ENCODE measurements around the gene RGS7. TPM values are rescaled to one million over a fixed set of nuclear protein-coding genes. Genes with fewer than 3 reads are reported as not detected.

The RGS7 gene
- total and polyA plus RNA-seq, 2 of the 4 experiments (the other 2 are of a cell fraction): 0.58 to 0.72 TPM

DNA sequence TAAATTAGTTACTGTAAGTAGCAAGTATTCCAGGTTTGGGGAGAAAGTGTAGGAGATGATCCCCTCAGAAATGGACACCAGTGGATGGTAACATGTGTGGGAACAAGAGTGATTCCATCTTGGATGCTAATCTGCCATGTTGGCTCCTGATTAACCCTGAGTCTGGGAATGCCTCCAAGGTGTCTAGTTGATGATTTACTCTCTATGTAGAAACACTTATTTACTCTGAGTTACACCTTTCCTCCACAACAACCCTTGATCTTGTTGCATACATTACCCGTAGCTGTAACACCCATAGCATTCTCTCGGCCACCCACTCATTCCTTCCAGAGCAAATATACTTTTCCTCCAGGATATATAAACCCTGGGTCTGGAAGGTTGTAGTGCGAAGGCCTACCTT is 429.2 kb downstream of the RGS7 start:
- no peak overlapping the region for H3K4me3 ChIP-seq (ENCODE audit: insufficient read depth, low read depth, low read length)
- H2AFZ ChIP-seq (replicated peaks; ENCODE audit: low read length, poor library complexity): no peak overlapping the region
- no peak overlapping the region for H3K27ac ChIP-seq (ENCODE audit: insufficient read depth, low read length)
- H3K27me3 ChIP-seq (ENCODE audit: control insufficient read depth, insufficient read depth, low read length): no peaks in the 10 kb centered on the region
- no peak overlapping the region for H3K14ac ChIP-seq (replicated peaks; ENCODE audit: low read depth, low read length)
- H4K8ac ChIP-seq (ENCODE audit: low read depth in 2 of 2, low read length in 2 of 2): no peak overlapping the region
- H3K9me3 ChIP-seq (ENCODE audit: control insufficient read depth, insufficient read depth, low read length): no peaks in the 10 kb centered on the region
- H4K91ac ChIP-seq (ENCODE audit: insufficient read depth, low read depth, low read length): no peak overlapping the region
- H3K18ac ChIP-seq (ENCODE audit: low read depth, low read length): no peak overlapping the region
- no peak overlapping the region for H3K23ac ChIP-seq (ENCODE audit: low read depth, low read length)
- H2BK20ac ChIP-seq (ENCODE audit: low read depth, low read length): no peak overlapping the region
- no peak for DNase-seq
- POLR2A ChIA-PET (ENCODE audit: unreplicated experiment): no interaction called here
- H2BK5ac ChIP-seq (ENCODE audit: low read depth, low read length, poor library complexity, severe bottlenecking): no peak overlapping the region
- intact Hi-C loops (cut with micrococcal nuclease): no loop called here
- H3K4ac ChIP-seq (ENCODE audit: low read depth, low read length): no peak overlapping the region
- H4K5ac ChIP-seq (ENCODE audit: low read depth, low read length): no peak overlapping the region
- no peak overlapping the region for H3K4me2 ChIP-seq (ENCODE audit: low read depth, low read length)
- WGBS, 2 experiments (ENCODE audit: extremely low coverage in 2 of 2, insufficient read length in 1 of 2): no CpG with 5 or more reads among the region's 3 CpGs
- no peaks in the 10 kb centered on the region for H4K20me1 ChIP-seq (ENCODE audit: insufficient read depth, low read length)
- no peak overlapping the region for H2AK9ac ChIP-seq (replicated peaks; ENCODE audit: low read depth, low read length, poor library complexity)
- no peak for ATAC-seq (ENCODE audit: low read depth)
- dilution Hi-C loops (cut with HindIII; ENCODE audit: low sequenced_read_pairs, unreplicated experiment): no loop called here
- no peak overlapping the region for H2BK15ac ChIP-seq (ENCODE audit: low read depth, low read length)
- no peaks in the 10 kb centered on the region for H3K79me1 ChIP-seq (ENCODE audit: low read depth in 1 of 2, low read length in 2 of 2)
- TF ChIP-seq NFE2L2 (IDR thresholded peaks at IDR 0.05; ENCODE audit: low read depth, low read length) (no peak), SMC3 (IDR thresholded peaks at IDR 0.05; ENCODE audit: low read depth, low read length) (no peak), POLR2A (IDR thresholded peaks at IDR 0.05; ENCODE audit: low read depth, low read length) (no peak), MAFK (IDR thresholded peaks at IDR 0.05; ENCODE audit: low read depth, low read length) (no peak), FOS (IDR thresholded peaks at IDR 0.05; ENCODE audit: low read depth, low read length) (no peak), MAZ (IDR thresholded peaks at IDR 0.05; ENCODE audit: borderline replicate concordance, low read depth, low read length) (no peak), RAD21 (IDR thresholded peaks at IDR 0.05; ENCODE audit: low read length) (no peak), MXI1 (IDR thresholded peaks at IDR 0.05; ENCODE audit: borderline replicate concordance, low read depth, low read length) (no peak), CEBPB (IDR thresholded peaks at IDR 0.05; ENCODE audit: low read depth, low read length) (no peak), RCOR1 (IDR thresholded peaks at IDR 0.05; ENCODE audit: insufficient replicate concordance, low read length) (no peak), CHD1 (IDR thresholded peaks at IDR 0.05; ENCODE audit: low read depth, low read length) (no peak), RFX5 (IDR thresholded peaks at IDR 0.05; ENCODE audit: low read depth, low read length) (no peak), BHLHE40 (IDR thresholded peaks at IDR 0.05; ENCODE audit: low read depth, low read length) (no peak)
- TF ChIP-seq, protein P1, sequence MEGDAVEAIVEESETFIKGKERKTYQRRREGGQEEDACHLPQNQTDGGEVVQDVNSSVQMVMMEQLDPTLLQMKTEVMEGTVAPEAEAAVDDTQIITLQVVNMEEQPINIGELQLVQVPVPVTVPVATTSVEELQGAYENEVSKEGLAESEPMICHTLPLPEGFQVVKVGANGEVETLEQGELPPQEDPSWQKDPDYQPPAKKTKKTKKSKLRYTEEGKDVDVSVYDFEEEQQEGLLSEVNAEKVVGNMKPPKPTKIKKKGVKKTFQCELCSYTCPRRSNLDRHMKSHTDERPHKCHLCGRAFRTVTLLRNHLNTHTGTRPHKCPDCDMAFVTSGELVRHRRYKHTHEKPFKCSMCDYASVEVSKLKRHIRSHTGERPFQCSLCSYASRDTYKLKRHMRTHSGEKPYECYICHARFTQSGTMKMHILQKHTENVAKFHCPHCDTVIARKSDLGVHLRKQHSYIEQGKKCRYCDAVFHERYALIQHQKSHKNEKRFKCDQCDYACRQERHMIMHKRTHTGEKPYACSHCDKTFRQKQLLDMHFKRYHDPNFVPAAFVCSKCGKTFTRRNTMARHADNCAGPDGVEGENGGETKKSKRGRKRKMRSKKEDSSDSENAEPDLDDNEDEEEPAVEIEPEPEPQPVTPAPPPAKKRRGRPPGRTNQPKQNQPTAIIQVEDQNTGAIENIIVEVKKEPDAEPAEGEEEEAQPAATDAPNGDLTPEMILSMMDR (conservative IDR thresholded peaks at IDR 0.05; ENCODE audit: low read depth, low read length): no peak
- TF ChIP-seq, protein P2, sequence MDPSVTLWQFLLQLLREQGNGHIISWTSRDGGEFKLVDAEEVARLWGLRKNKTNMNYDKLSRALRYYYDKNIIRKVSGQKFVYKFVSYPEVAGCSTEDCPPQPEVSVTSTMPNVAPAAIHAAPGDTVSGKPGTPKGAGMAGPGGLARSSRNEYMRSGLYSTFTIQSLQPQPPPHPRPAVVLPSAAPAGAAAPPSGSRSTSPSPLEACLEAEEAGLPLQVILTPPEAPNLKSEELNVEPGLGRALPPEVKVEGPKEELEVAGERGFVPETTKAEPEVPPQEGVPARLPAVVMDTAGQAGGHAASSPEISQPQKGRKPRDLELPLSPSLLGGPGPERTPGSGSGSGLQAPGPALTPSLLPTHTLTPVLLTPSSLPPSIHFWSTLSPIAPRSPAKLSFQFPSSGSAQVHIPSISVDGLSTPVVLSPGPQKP (IDR thresholded peaks at IDR 0.05; ENCODE audit: borderline replicate concordance, low read depth, low read length): no peak
- TF ChIP-seq, protein P3, sequence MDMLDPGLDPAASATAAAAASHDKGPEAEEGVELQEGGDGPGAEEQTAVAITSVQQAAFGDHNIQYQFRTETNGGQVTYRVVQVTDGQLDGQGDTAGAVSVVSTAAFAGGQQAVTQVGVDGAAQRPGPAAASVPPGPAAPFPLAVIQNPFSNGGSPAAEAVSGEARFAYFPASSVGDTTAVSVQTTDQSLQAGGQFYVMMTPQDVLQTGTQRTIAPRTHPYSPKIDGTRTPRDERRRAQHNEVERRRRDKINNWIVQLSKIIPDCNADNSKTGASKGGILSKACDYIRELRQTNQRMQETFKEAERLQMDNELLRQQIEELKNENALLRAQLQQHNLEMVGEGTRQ (IDR thresholded peaks at IDR 0.05; ENCODE audit: low read depth, low read length): no peak
- BruUV-seq (replicated peaks): no TSS peak
- H2AK5ac ChIP-seq (ENCODE audit: low read depth, low read length): no peak overlapping the region
- H3K9me1 ChIP-seq (ENCODE audit: insufficient read depth, low read length): no peaks in the 10 kb centered on the region
- H3K56ac ChIP-seq (ENCODE audit: extremely low read depth, insufficient read depth, low read length): no peak overlapping the region
- H3K36me3 ChIP-seq (ENCODE audit: control insufficient read depth, insufficient read depth, low read length): no peaks in the 10 kb centered on the region
- no peak overlapping the region for H2BK120ac ChIP-seq (ENCODE audit: low read depth, low read length)
- CTCF ChIA-PET: no interaction called here
- no peak overlapping the region for H3K9ac ChIP-seq (ENCODE audit: low read depth, low read length)
- in situ Hi-C loops (cut with MboI; ENCODE audit: low sequenced_read_pairs): loop anchor here (25.0 kb wide), 1 partner anchor 766 kb away; no protein-coding TSS in a partner anchor
- H3K4me1 ChIP-seq (ENCODE audit: control insufficient read depth, insufficient read depth, low read length): no peaks in the 10 kb centered on the region

Data from IMR-90 (cell line).